ENCODE measurements around the gene RAPGEF2. TPM values are rescaled to one million over a fixed set of nuclear protein-coding genes. Genes with fewer than 3 reads are reported as not detected.

The RAPGEF2 gene
- total RNA-seq, 1 experiment from 2014 or later: 23.8 TPM

DNA sequence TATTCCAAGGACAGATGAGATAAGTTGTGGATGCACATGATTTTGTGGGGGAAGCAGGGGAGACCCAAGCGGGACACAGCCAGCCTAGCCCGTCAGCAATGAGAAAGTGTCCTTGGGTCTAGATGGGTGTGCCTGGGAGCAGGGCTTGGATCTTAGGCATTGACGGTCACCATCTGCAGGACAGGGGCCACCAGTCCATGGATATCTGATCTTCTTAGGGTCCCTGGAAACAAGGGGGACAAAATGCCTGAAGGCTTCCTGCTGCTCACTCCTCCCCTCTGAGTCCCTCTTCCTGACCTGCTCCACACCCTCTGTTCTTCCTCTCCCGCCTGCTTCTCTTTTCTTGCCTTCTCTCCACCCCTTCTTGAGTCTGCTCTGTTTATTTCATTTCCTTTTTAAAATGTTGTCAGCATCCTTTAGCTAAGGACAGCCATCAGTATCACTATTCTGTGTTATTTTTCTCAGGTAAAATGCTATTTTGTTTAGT lies 298.4 kb downstream of the RAPGEF2 start:
- CTCF ChIA-PET: no interaction called here
- intact Hi-C loops (cut with micrococcal nuclease; ENCODE audit: unreplicated experiment): no loop called here
- H3K27me3 Mint-ChIP-seq (ENCODE audit: unreplicated experiment): no peaks in the 10 kb centered on the region
- TF ChIP-seq, protein P1, sequence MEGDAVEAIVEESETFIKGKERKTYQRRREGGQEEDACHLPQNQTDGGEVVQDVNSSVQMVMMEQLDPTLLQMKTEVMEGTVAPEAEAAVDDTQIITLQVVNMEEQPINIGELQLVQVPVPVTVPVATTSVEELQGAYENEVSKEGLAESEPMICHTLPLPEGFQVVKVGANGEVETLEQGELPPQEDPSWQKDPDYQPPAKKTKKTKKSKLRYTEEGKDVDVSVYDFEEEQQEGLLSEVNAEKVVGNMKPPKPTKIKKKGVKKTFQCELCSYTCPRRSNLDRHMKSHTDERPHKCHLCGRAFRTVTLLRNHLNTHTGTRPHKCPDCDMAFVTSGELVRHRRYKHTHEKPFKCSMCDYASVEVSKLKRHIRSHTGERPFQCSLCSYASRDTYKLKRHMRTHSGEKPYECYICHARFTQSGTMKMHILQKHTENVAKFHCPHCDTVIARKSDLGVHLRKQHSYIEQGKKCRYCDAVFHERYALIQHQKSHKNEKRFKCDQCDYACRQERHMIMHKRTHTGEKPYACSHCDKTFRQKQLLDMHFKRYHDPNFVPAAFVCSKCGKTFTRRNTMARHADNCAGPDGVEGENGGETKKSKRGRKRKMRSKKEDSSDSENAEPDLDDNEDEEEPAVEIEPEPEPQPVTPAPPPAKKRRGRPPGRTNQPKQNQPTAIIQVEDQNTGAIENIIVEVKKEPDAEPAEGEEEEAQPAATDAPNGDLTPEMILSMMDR (IDR thresholded peaks at IDR 0.05; ENCODE audit: unreplicated experiment): no peak
- no peak overlapping the region for H3K27ac Mint-ChIP-seq (ENCODE audit: unreplicated experiment)
- BruUV-seq (replicated peaks): no TSS peak
- H3K36me3 Mint-ChIP-seq (ENCODE audit: insufficient read depth, unreplicated experiment): no peaks in the 10 kb centered on the region
- H3K9me3 Mint-ChIP-seq (ENCODE audit: low read depth, unreplicated experiment): no peaks in the 10 kb centered on the region
- H3K4me1 Mint-ChIP-seq (ENCODE audit: low read depth, unreplicated experiment): no peaks in the 10 kb centered on the region
- no peak for DNase-seq
- H3K4me3 Mint-ChIP-seq (ENCODE audit: low read depth, unreplicated experiment): no peak overlapping the region

- DNase-seq: no peak
- intact Hi-C loops (cut with micrococcal nuclease; ENCODE audit: unreplicated experiment): no loop called here
- CTCF ChIA-PET: no interaction called here
- no peaks in the 10 kb centered on the region for H3K4me1 Mint-ChIP-seq (ENCODE audit: low read depth, unreplicated experiment)
- H3K27me3 Mint-ChIP-seq (ENCODE audit: unreplicated experiment): no peaks in the 10 kb centered on the region
- TF ChIP-seq, protein P1 (IDR thresholded peaks at IDR 0.05; ENCODE audit: unreplicated experiment): no peak
- no peaks in the 10 kb centered on the region for H3K9me3 Mint-ChIP-seq (ENCODE audit: low read depth, unreplicated experiment)
- H3K36me3 Mint-ChIP-seq (ENCODE audit: insufficient read depth, unreplicated experiment): no peaks in the 10 kb centered on the region
- no peak overlapping the region for H3K27ac Mint-ChIP-seq (ENCODE audit: unreplicated experiment)
- BruUV-seq (replicated peaks): no TSS peak
- no peak overlapping the region for H3K4me3 Mint-ChIP-seq (ENCODE audit: low read depth, unreplicated experiment)
Measured at GRCh38 chr4:159401791-159402380, 299.0 kb downstream of the RAPGEF2 start.

Small RNAs within 50 kb of the gene (microRNA-seq; reads per million reads assigned to microRNA genes)
- gene MIR3688-1 (not detected), gene MIR3688-2 (not detected)
